GM12878 (cell line): Measurements from ENCODE around the gene TMEM244. TPM values are rescaled to one million over a fixed set of nuclear protein-coding genes. Genes with fewer than 3 reads are reported as not detected.

Experiments
- ATAC-seq: fragments of 200-7000 bp; cut with Tn5 transposase; 3 replicates; pipeline ENCODE4 v1.9.1; 2020; ENCODE audit warnings: mild to moderate bottlenecking, moderate library complexity
- BruUV-seq: library from RNA; stranded (reverse); fragments of 400-500 nt; replicated peaks from 2 replicates; lab custom pipeline; 2021; lab: Mats Ljungman, UMichigan
- CTCF ChIA-PET: fragments of 300-600 bp; sonication (Branson Sonifier 250); formaldehyde crosslinking; extraction: SDS; loops from one replicate; lab custom pipeline; 2021; ENCODE audit warnings: inconsistent platforms; lab: Yijun Ruan, JAX
- POLR2A ChIA-PET: fragments of 350-600 bp; formaldehyde crosslinking; extraction: SDS; loops from one replicate; lab custom pipeline; 2021; ENCODE audit warnings: inconsistent platforms; lab: Charles Lee
- RAD21 ChIA-PET: fragments of 300-600 bp; sonication (Branson Sonifier 250); formaldehyde crosslinking; loops from one replicate; lab custom pipeline; 2023; ENCODE audit warnings: antibody characterized with exemption; ENCODE audit not compliant: unreplicated experiment; lab: Charles Lee
- SMC1A ChIA-PET: fragments of 300-600 bp; sonication (Branson Sonifier 250); formaldehyde crosslinking; loops from one replicate; lab custom pipeline; 2023; ENCODE audit not compliant: unreplicated experiment, uncharacterized antibody; lab: Charles Lee
- DNase-seq: peaks from one replicate; pipeline ENCODE4 v3.0.0-alpha.2; 2011; ENCODE audit warnings: low read depth, low spot score
- FAIRE-seq: peaks from 3 replicates; lab custom pipeline; 2011; peaks lifted over from hg19 to GRCh38; lab: Jason Lieb, UNC
- H2AFZ ChIP-seq: 2 replicates; pipeline ENCODE4 v1.6.0; 2011; ENCODE audit warnings: low read depth, low read length, control low read depth; ENCODE audit not compliant: control insufficient read depth
- H3K27ac ChIP-seq: 2 replicates; pipeline ENCODE4 v1.5.1; 2011; ENCODE audit warnings: control low read depth; ENCODE audit not compliant: control insufficient read depth, insufficient read depth
- H3K27me3 ChIP-seq, 2 experiments: replicated peaks in 1 of 2; 2 replicates each; pipeline versions ENCODE4 v1.6.0 to v1.6.1; 2011; ENCODE audit warnings: low read length in 1 of 2; ENCODE audit not compliant: control insufficient read depth in 2 of 2, insufficient read depth in 2 of 2
- H3K36me3 ChIP-seq, 2 experiments: 2 replicates each; pipeline ENCODE4 v1.5.1; 2011; ENCODE audit warnings: low read length in 1 of 2; ENCODE audit not compliant: control insufficient read depth in 2 of 2, insufficient read depth in 2 of 2
- H3K4me1 ChIP-seq: 2 replicates; pipeline ENCODE4 v1.6.1; 2011; ENCODE audit warnings: mild to moderate bottlenecking, low read length, moderate library complexity, mixed read lengths; ENCODE audit not compliant: control insufficient read depth, insufficient read depth
- H3K4me2 ChIP-seq: 2 replicates; pipeline ENCODE4 v1.6.0; 2011; ENCODE audit warnings: control low read depth; ENCODE audit not compliant: control insufficient read depth, insufficient read depth
- H3K4me3 ChIP-seq: fragments of 200-600 bp; sonication (generic); 2 replicates; pipeline ENCODE4 v1.5.1; 2016
- H3K79me2 ChIP-seq: 2 replicates; pipeline ENCODE4 v1.6.0; 2011; ENCODE audit warnings: low read length; ENCODE audit not compliant: control insufficient read depth, insufficient read depth
- H3K9ac ChIP-seq: 2 replicates; pipeline ENCODE4 v1.8.0; 2011; ENCODE audit warnings: low read length, control low read depth, mixed read lengths; ENCODE audit not compliant: control insufficient read depth, insufficient read depth
- H3K9me3 ChIP-seq: replicated peaks from 3 replicates; pipeline ENCODE4 v1.5.1; 2011; ENCODE audit warnings: mild to moderate bottlenecking, low read length; ENCODE audit not compliant: control insufficient read depth, insufficient read depth
- H4K20me1 ChIP-seq: 2 replicates; pipeline ENCODE4 v1.6.0; 2011; ENCODE audit not compliant: control insufficient read depth, insufficient read depth
- CEBPB ChIP-seq, 2 experiments: fragments of 150-350 bp in 1 of 2; IDR thresholded peaks; 2 replicates each; pipeline ENCODE4 v1.6.1; 2012 to 2014; ENCODE audit warnings: low read depth in 2 of 2, low read length in 2 of 2, borderline replicate concordance in 1 of 2, inconsistent platforms in 1 of 2
- CHD4 ChIP-seq: fragments of 200-600 bp; sonication (generic); IDR thresholded peaks from 2 replicates; pipeline ENCODE4 v1.6.1; 2016; ENCODE audit warnings: mild to moderate bottlenecking
- CREB1 ChIP-seq: IDR thresholded peaks from 2 replicates; pipeline ENCODE4 v1.6.1; 2012; ENCODE audit warnings: low read depth, mild to moderate bottlenecking, inconsistent platforms
- FOS ChIP-seq: IDR thresholded peaks from 3 replicates; pipeline ENCODE4 v1.6.1; 2011; ENCODE audit warnings: borderline replicate concordance; ENCODE audit not compliant: insufficient read length; ENCODE audit errors: extremely low read depth
- FOXM1 ChIP-seq: IDR thresholded peaks from 2 replicates; pipeline ENCODE4 v1.6.1; 2012; ENCODE audit warnings: low read depth, mild to moderate bottlenecking, inconsistent platforms, low read length, moderate library complexity
- GABPA ChIP-seq: IDR thresholded peaks from 2 replicates; pipeline ENCODE4 v1.6.1; 2014; ENCODE audit warnings: antibody characterized with exemption, low read depth, mild to moderate bottlenecking, inconsistent platforms
- IRF4 ChIP-seq: IDR thresholded peaks from 2 replicates; pipeline ENCODE4 v1.6.1; 2011; ENCODE audit warnings: low read depth, low read length
- NRF1 ChIP-seq: conservative IDR thresholded peaks from 2 replicates; pipeline ENCODE4 v1.6.1; 2011; ENCODE audit warnings: mild to moderate bottlenecking, low read depth, low read length, improper control_type of control experiment
- RAD51 ChIP-seq: fragments of 450-650 bp; IDR thresholded peaks from 2 replicates; pipeline ENCODE4 v1.6.1; 2016; ENCODE audit warnings: moderate library complexity, mild to moderate bottlenecking, inconsistent platforms
- SIX5 ChIP-seq: IDR thresholded peaks from 2 replicates; pipeline ENCODE4 v1.6.1; 2011; ENCODE audit warnings: mild to moderate bottlenecking, low read depth, low read length, moderate library complexity; ENCODE audit not compliant: severe bottlenecking
- SREBF1 ChIP-seq: IDR thresholded peaks from 2 replicates; pipeline ENCODE4 v1.6.1; 2012; ENCODE audit warnings: mild to moderate bottlenecking, low read length
- TAF1 ChIP-seq: IDR thresholded peaks from 2 replicates; pipeline ENCODE4 v1.6.1; 2011; ENCODE audit warnings: mild to moderate bottlenecking, low read depth, low read length, borderline replicate concordance
- TCF12 ChIP-seq: IDR thresholded peaks from 2 replicates; pipeline ENCODE4 v1.6.1; 2011; ENCODE audit warnings: low read depth, mild to moderate bottlenecking, low read length
- WRNIP1 ChIP-seq: IDR thresholded peaks from 2 replicates; pipeline ENCODE4 v1.6.1; 2011; ENCODE audit warnings: low read depth, low read length, improper control_type of control experiment, borderline replicate concordance
- YBX1 ChIP-seq: fragments of 450-650 bp; IDR thresholded peaks from 2 replicates; pipeline ENCODE4 v1.6.1; 2016; ENCODE audit warnings: antibody characterized with exemption
- ZNF384 ChIP-seq: IDR thresholded peaks from 2 replicates; pipeline ENCODE4 v1.6.1; 2012; ENCODE audit warnings: low read depth, mild to moderate bottlenecking, low read length, improper control_type of control experiment, borderline replicate concordance
- ZNF622 ChIP-seq: fragments of 450-650 bp; IDR thresholded peaks from 2 replicates; pipeline ENCODE4 v1.6.1; 2017; ENCODE audit warnings: mild to moderate bottlenecking, inconsistent platforms
- WGBS: methylation state at CpG from one replicate; pipeline ENCODE4 v1.1.6; 2016; ENCODE audit warnings: low lambda C conversion rate; ENCODE audit not compliant: insufficient replicate concordance, insufficient coverage; ENCODE audit errors: missing lambda C conversion rate; 5-methylcytosine and 5-hydroxymethylcytosine counted together
- in situ Hi-C: fragments of 300-500 bp; cut with MboI; formaldehyde crosslinking; loops from 9 replicates; pipeline ENCODE4 v1.14.3; 2018; ENCODE audit warnings: mixed read lengths
- intact Hi-C: fragments of 100-400 bp; cut with micrococcal nuclease; formaldehyde crosslinking; loops from one replicate; pipeline ENCODE4 v1.14.2; 2022; ENCODE audit not compliant: unreplicated experiment
- polyA plus RNA-seq, 11 experiments: library from polyadenylated mRNA; depleted of rRNA in 4 of 11; unstranded in 6 of 11; stranded (reverse) in 5 of 11; fragments of >200 nt; fragmentation: Nextera tagmentation in 4 of 11; fragmentation: Illumina TruSeq in 1 of 11; extraction: Ambion mirVana in 4 of 11; extraction: Trizol in 1 of 11; gene quantifications; 1 replicate in 1 of 11; 2 replicates in 10 of 11; pipeline versions ENCODE4 v1.2.1 to v1.2.3, GENCODE V29; 2011 to 2016; ENCODE audit warnings: inconsistent platforms in 2 of 11, missing spikeins in 2 of 11, low read depth in 1 of 11
- total RNA-seq, 4 experiments: library from RNA; depleted of rRNA in 3 of 4; stranded (reverse); fragments of >200 nt in 3 of 4; fragmentation: Illumina TruSeq in 1 of 4; extraction: Trizol in 1 of 4; gene quantifications; 2 replicates each; pipeline versions ENCODE4 v1.2.1 to v1.2.3, GENCODE V29; 2013 to 2021
- TF ChIP-seq, protein P1 (sequence below): IDR thresholded peaks from 2 replicates; pipeline ENCODE4 v1.6.1; 2012; ENCODE audit warnings: improper control_type of control experiment, low read depth, low read length; ENCODE audit not compliant: insufficient replicate concordance
- TF ChIP-seq, protein P2 (sequence below): IDR thresholded peaks from 2 replicates; pipeline ENCODE4 v1.6.1; 2012; ENCODE audit warnings: low read length, inconsistent platforms
- TF ChIP-seq, protein P3 (sequence below): fragments of 150-350 bp; IDR thresholded peaks from 2 replicates; pipeline ENCODE4 v1.6.1; 2014; ENCODE audit warnings: mild to moderate bottlenecking, low read depth, low read length

TMEM244 gene
- total and polyA plus RNA-seq, 10 of the 15 experiments (the other 5 are each of a cell fraction or from before 2014, with no cell fraction given), result 0.14 TPM; not detected in 9

DNA sequence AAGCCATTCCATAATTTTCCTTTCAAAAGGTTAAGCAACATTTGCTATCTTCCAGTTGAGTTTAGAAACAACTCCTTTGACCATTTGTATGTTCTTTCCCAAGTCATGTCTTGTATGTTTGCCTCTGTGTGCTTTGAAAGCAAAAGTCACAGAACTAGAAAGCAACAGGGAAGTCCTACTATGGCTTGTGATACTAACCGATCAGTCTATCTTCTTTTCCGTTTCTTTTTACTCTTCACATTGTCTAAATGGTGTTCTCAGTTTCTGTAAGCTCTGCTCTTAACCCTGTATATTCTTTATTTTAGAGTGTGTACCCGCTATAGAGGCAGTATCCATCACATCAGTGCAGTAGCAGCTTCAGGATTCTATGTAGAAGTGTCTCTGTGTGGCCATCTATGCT is 32.9 kb downstream of the TMEM244 start:
- H3K27me3 ChIP-seq, result no peaks in the 10 kb centered on the region
- in situ Hi-C loops (no loop called here), intact Hi-C loops (no loop called here)
- no peak overlapping the region for H3K4me2 ChIP-seq
- H2AFZ ChIP-seq, result no peak overlapping the region
- no peaks in the 10 kb centered on the region for H3K36me3 ChIP-seq
- H3K27ac ChIP-seq, result no peak overlapping the region
- DNase-seq, result no peak
- no peaks in the 10 kb centered on the region for H3K9me3 ChIP-seq
- POLR2A ChIA-PET, result no interaction called here
- SMC1A ChIA-PET, result interaction anchor here (1.2 kb wide), 1 partner anchor 193 kb away, joined by 3 read pairs; no protein-coding TSS in a partner anchor
- H3K79me2 ChIP-seq, result no peaks in the 10 kb centered on the region
- CTCF ChIA-PET, result no interaction called here
- ATAC-seq, result peak; percentile 61
- BruUV-seq, result no TSS peak
- RAD21 ChIA-PET, result no interaction called here
- H3K4me3 ChIP-seq, result no peak overlapping the region
- H4K20me1 ChIP-seq, result no peaks in the 10 kb centered on the region
- TF ChIP-seq TAF1 (no peak), CEBPB (IDR thresholded peaks at IDR 0.05; ENCODE audit: borderline replicate concordance in 1 of 2, low read depth in 2 of 2, low read length in 2 of 2) (no peak), SIX5 (no peak), FOXM1 (no peak), ZNF384 (no peak), TCF12 (no peak), FOS (no peak), WRNIP1 (no peak), RAD51 (no peak), SREBF1 (no peak), GABPA (no peak), YBX1 (no peak), CREB1 (no peak), NRF1 (no peak), CHD4 (no peak), IRF4 (no peak), ZNF622 (no peak)
- TF ChIP-seq, protein P1, sequence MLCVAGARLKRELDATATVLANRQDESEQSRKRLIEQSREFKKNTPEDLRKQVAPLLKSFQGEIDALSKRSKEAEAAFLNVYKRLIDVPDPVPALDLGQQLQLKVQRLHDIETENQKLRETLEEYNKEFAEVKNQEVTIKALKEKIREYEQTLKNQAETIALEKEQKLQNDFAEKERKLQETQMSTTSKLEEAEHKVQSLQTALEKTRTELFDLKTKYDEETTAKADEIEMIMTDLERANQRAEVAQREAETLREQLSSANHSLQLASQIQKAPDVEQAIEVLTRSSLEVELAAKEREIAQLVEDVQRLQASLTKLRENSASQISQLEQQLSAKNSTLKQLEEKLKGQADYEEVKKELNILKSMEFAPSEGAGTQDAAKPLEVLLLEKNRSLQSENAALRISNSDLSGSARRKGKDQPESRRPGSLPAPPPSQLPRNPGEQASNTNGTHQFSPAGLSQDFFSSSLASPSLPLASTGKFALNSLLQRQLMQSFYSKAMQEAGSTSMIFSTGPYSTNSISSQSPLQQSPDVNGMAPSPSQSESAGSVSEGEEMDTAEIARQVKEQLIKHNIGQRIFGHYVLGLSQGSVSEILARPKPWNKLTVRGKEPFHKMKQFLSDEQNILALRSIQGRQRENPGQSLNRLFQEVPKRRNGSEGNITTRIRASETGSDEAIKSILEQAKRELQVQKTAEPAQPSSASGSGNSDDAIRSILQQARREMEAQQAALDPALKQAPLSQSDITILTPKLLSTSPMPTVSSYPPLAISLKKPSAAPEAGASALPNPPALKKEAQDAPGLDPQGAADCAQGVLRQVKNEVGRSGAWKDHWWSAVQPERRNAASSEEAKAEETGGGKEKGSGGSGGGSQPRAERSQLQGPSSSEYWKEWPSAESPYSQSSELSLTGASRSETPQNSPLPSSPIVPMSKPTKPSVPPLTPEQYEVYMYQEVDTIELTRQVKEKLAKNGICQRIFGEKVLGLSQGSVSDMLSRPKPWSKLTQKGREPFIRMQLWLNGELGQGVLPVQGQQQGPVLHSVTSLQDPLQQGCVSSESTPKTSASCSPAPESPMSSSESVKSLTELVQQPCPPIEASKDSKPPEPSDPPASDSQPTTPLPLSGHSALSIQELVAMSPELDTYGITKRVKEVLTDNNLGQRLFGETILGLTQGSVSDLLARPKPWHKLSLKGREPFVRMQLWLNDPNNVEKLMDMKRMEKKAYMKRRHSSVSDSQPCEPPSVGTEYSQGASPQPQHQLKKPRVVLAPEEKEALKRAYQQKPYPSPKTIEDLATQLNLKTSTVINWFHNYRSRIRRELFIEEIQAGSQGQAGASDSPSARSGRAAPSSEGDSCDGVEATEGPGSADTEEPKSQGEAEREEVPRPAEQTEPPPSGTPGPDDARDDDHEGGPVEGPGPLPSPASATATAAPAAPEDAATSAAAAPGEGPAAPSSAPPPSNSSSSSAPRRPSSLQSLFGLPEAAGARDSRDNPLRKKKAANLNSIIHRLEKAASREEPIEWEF, result no peak
- TF ChIP-seq, protein P2, sequence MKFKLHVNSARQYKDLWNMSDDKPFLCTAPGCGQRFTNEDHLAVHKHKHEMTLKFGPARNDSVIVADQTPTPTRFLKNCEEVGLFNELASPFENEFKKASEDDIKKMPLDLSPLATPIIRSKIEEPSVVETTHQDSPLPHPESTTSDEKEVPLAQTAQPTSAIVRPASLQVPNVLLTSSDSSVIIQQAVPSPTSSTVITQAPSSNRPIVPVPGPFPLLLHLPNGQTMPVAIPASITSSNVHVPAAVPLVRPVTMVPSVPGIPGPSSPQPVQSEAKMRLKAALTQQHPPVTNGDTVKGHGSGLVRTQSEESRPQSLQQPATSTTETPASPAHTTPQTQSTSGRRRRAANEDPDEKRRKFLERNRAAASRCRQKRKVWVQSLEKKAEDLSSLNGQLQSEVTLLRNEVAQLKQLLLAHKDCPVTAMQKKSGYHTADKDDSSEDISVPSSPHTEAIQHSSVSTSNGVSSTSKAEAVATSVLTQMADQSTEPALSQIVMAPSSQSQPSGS, result no peak
- TF ChIP-seq, protein P3, sequence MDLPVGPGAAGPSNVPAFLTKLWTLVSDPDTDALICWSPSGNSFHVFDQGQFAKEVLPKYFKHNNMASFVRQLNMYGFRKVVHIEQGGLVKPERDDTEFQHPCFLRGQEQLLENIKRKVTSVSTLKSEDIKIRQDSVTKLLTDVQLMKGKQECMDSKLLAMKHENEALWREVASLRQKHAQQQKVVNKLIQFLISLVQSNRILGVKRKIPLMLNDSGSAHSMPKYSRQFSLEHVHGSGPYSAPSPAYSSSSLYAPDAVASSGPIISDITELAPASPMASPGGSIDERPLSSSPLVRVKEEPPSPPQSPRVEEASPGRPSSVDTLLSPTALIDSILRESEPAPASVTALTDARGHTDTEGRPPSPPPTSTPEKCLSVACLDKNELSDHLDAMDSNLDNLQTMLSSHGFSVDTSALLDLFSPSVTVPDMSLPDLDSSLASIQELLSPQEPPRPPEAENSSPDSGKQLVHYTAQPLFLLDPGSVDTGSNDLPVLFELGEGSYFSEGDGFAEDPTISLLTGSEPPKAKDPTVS, result no peak
- H3K9ac ChIP-seq, result no peak overlapping the region
- H3K4me1 ChIP-seq, result no peaks in the 10 kb centered on the region
- no peak for FAIRE-seq
- WGBS, result 33% methylated on average over 3 of the region's 3 CpGs
